HUES64 (cell line): ENCODE measurements around the gene CACNA2D3.

Experiments
- H3K27ac ChIP-seq: 2 replicates; pipeline ENCODE4 v1.7.0; 2013; ENCODE audit warnings: low read depth, low read length, inconsistent platforms
- H3K27me3 ChIP-seq: 2 replicates; pipeline ENCODE4 v1.6.1; 2013; ENCODE audit warnings: mild to moderate bottlenecking, low read length; ENCODE audit not compliant: insufficient read depth
- H3K36me3 ChIP-seq: 2 replicates; pipeline ENCODE4 v1.6.1; 2013; ENCODE audit warnings: mild to moderate bottlenecking, low read length; ENCODE audit not compliant: insufficient read depth
- H3K4me1 ChIP-seq: 2 replicates; pipeline ENCODE4 v1.6.1; 2013; ENCODE audit warnings: mild to moderate bottlenecking, low read length, moderate library complexity; ENCODE audit not compliant: insufficient read depth
- H3K4me3 ChIP-seq: 2 replicates; pipeline ENCODE4 v1.5.1; 2013; ENCODE audit warnings: mild to moderate bottlenecking, low read length, moderate library complexity
- H3K9ac ChIP-seq: 2 replicates; pipeline ENCODE4 v1.6.1; 2013; ENCODE audit warnings: mild to moderate bottlenecking, low read depth, low read length
- H3K9me3 ChIP-seq: 2 replicates; pipeline ENCODE4 v1.6.1; 2013; ENCODE audit warnings: low read depth, low read length; ENCODE audit not compliant: insufficient read depth
- WGBS: fragments of 150-250, 120-280 bp; methylation state at CpG from one replicate; pipeline ENCODE4 v1.1.7; 2013; ENCODE audit warnings: missing lambda C conversion rate; 5-methylcytosine and 5-hydroxymethylcytosine counted together

Gene CACNA2D3

DNA sequence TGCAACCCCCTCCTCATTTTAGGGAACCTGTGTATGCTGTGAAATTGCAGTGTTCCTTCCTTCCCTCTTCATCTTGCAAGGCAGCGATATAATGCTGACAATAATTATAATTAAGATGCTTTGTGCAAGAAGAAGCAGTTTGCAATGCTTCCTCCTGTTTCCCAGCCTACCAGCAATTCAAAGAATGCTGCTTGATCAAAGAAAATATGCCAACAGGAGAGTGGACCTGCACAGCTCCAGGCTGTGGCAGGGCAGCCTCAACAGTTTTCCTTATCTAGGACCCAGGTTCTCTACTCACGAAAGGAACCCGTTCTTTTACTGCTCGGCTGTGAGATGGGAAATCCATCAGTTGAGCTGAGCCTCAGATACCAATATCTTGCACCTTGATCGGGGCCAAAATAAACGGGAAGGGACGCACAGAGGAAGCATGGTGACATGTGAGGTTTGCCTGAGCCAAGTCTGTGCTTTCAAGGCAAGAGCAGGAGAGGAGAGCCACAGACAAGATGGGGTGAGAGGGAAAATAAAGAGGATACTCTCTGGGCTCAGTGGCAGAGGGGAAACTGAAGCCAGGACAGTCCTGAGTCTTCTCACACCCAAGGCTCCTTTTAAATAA lies 828.1 kb downstream of the CACNA2D3 start:
- 92% methylated on average over 6 of the region's 7 CpGs for WGBS
- Histone ChIP-seq H3K9me3 (no peaks in the 10 kb centered on the region), H3K36me3 (no peaks in the 10 kb centered on the region), H3K27ac (no peak overlapping the region), H3K9ac (no peak overlapping the region), H3K4me3 (no peak overlapping the region), H3K4me1 (peaks cover 20% of the 10 kb centered on the region), H3K27me3 (no peaks in the 10 kb centered on the region)

DNA sequence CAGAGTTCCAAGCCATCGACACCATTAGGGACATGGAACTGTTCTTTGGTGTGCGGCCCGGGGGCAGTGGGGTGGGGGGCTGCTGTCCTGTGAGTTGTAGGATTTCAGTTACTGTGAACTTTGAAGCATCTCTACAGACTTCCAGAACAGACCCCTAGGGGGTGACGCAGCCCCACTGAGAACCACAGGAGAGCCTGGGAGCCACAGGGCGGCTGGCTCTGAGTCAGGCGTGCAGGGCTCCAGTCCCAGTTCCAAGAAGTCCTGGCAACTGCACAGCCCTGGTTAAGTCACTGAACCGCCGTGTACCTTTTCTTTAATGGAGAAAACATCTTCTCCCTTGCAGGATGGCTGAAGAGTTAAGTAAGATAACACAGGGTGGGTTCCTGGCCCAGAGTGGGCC lies 829.1 kb downstream of the CACNA2D3 start:
- Histone ChIP-seq H3K27ac (no peak overlapping the region), H3K4me3 (no peak overlapping the region), H3K9me3 (no peaks in the 10 kb centered on the region), H3K27me3 (no peaks in the 10 kb centered on the region), H3K36me3 (no peaks in the 10 kb centered on the region), H3K4me1 (peaks cover 27% of the 10 kb centered on the region), H3K9ac (no peak overlapping the region)
- WGBS, result 82% methylated on average over 8 of the region's 8 CpGs

DNA sequence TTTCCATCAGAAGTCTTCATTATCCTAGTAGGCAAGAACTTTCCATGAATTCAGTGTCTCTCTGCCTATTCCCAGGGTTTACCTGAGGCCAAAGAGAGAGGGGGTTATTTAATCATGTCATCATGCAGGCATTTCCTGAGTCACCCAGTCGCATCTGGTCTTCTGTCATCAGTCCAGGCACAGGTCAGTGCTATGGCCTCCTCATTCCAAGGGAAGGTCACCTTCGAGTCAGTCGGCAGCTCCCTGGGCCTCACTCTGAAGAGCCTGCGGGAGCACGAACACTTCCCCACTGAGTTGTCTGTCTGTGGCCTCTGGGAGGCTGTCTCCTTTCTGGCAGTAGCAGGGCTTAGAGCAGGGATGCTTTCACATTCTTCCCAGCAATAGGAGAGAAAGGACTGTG lies 831.7 kb downstream of the CACNA2D3 start:
- no peak overlapping the region for H3K4me3 ChIP-seq
- H3K27ac ChIP-seq, result peak overlapping the region; percentile 85
- H3K36me3 ChIP-seq, result no peaks in the 10 kb centered on the region
- peaks cover 29% of the 10 kb centered on the region for H3K4me1 ChIP-seq
- no peaks in the 10 kb centered on the region for H3K9me3 ChIP-seq
- WGBS, result 61% methylated on average over 5 of the region's 5 CpGs
- no peaks in the 10 kb centered on the region for H3K27me3 ChIP-seq
- H3K9ac ChIP-seq, result peak overlapping the region; percentile 52

DNA sequence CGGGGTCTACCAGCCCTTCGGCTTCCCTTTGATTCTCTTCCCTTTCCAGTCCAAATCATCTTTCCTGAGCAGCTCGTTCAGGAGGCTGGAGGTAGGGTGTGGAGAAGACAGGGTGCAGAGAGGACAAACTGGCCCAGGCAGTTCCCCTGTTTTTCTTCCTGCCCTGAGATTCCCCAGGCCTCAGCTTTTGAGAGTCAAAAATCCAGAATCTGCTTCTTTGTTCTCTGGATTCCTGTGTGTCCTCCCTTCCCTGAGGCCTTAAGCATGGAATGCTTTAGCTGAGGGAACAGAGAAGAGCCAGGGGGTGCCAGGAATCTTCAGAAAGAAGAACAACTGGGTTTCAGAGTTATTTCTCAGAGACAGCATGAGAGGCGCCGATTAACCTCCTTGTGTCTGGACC lies 832.2 kb downstream of the CACNA2D3 start:
- Histone ChIP-seq H3K4me3 (no peak overlapping the region), H3K4me1 (peaks cover 29% of the 10 kb centered on the region), H3K27ac (peak overlapping the region; percentile 85), H3K36me3 (no peaks in the 10 kb centered on the region), H3K27me3 (no peaks in the 10 kb centered on the region), H3K9ac (peak overlapping the region; percentile 52), H3K9me3 (no peaks in the 10 kb centered on the region)
- 83% methylated on average over 4 of the region's 5 CpGs for WGBS

DNA sequence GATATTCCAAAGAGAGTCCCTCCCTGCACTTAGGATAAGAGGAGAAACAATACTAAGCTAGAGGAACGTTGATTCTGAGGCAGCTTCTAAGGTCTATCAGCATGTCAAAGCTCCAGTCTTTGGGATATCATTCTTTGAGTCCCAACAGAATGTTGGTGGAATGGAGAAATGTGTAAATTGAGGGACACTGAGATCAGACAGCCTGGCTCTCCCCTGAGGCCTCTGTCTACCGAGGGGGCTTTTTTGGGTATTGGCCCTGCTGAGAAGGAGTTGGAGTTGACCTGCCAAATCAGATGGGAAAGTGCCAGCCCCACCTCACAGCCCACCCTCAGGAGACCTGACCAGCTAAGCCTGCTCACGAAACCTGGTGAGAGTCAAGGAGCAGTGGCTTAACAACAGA lies 833.1 kb downstream of the CACNA2D3 start:
- Histone ChIP-seq H3K4me1 (peaks cover 37% of the 10 kb centered on the region), H3K9me3 (no peaks in the 10 kb centered on the region), H3K36me3 (no peaks in the 10 kb centered on the region), H3K4me3 (no peak overlapping the region), H3K27ac (peak overlapping the region; percentile 85; the same call in 1 of the 2 replicates), H3K27me3 (no peaks in the 10 kb centered on the region), H3K9ac (no peak overlapping the region)
- WGBS, result 33% methylated on average over 3 of the region's 3 CpGs

DNA sequence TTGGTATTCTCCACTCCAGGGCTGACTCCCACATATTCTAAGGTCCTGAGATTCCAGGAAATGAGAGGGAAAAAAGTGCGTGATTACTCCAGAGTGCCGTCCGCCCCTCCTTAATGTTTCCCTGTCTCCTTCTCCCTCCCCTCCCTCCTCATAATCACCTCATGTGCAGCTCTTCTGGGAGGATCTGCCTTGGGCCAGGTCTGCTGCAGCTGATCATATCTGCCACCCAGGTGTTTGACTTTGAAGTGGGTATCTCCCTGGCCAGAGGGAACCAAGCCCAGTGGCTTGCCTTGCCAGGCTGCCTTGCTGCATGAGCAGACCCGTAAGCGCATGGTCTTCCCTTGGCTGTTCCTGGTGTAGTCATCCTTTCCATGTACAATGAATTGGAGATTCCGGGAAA lies 833.6 kb downstream of the CACNA2D3 start:
- no peaks in the 10 kb centered on the region for H3K27me3 ChIP-seq
- no peaks in the 10 kb centered on the region for H3K36me3 ChIP-seq
- 86% methylated on average over 6 of the region's 6 CpGs for WGBS
- no peaks in the 10 kb centered on the region for H3K9me3 ChIP-seq
- peak overlapping the region; percentile 85; the same call in 1 of the 2 replicates for H3K27ac ChIP-seq
- H3K4me3 ChIP-seq, result no peak overlapping the region
- H3K4me1 ChIP-seq, result peaks cover 38% of the 10 kb centered on the region
- H3K9ac ChIP-seq, result no peak overlapping the region

DNA sequence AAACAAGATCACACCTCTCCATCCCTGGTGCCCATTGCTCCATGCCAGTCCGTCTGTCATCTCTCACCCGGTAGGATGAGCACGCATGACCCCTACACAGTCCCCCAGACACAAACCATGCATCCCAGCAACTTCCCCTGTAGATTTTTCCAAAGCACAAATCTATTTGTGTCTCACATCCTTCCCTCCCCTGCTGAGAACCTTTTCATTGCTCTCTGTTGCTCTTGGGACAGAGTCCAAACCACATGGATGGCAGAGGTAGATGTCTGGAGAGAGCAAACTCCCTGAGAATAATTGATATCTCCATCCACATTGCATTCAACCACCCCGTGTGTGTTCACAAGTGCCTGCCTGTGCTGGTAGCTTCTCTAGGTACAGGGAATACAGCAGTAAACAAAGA lies 835.4 kb downstream of the CACNA2D3 start:
- no peaks in the 10 kb centered on the region for H3K36me3 ChIP-seq
- H3K27ac ChIP-seq, result no peak overlapping the region
- 94% methylated on average over 4 of the region's 4 CpGs for WGBS
- H3K27me3 ChIP-seq, result no peaks in the 10 kb centered on the region
- H3K9ac ChIP-seq, result no peak overlapping the region
- peaks cover 38% of the 10 kb centered on the region for H3K4me1 ChIP-seq
- no peak overlapping the region for H3K4me3 ChIP-seq
- no peaks in the 10 kb centered on the region for H3K9me3 ChIP-seq

DNA sequence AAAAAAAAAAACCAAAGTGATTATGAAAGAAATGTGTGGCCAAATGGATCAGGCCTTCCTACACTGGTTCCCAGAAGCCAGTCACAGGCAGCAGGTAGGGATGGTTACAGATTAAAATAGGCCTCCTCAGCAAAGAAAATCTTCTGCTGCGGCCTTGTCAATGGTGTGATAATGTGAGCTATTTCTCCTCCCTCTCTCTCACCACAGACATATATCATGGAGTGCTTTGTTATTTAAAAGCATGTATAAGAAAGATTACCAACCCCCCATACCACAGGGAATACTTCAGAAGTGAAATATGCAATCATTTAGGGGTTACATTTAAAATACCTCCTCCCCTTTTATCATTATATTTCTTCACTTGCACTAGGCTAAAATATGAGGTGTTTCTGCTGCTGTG lies 837.7 kb downstream of the CACNA2D3 start:
- WGBS, result no CpG with 5 or more reads among the region's 1 CpG

DNA sequence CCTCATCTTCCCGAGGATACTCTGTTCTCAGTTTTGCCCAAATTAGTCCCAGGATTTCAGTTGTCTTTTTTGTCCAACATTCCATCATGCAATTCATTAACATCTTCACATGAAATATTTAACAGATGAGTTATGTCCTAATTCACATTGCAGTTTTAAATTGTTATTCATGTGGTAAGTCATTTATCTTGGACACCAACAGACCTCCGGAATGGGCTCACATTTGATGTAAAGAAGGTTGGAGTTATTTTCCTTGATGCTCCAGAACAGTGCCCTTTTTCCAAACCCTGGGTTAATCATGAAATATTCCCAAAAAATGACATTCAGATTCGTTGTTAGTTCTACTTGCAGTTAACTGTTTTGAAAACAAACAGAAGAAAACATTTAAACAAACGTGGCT lies 838.3 kb downstream of the CACNA2D3 start:
- Histone ChIP-seq H3K4me3 (no peak overlapping the region), H3K9me3 (no peaks in the 10 kb centered on the region), H3K27ac (no peak overlapping the region), H3K9ac (no peak overlapping the region), H3K4me1 (peaks cover 16% of the 10 kb centered on the region), H3K36me3 (no peaks in the 10 kb centered on the region), H3K27me3 (no peaks in the 10 kb centered on the region)
- WGBS, result 83% methylated on average over 4 of the region's 4 CpGs

More for the DNA sequence above, 837.7 kb downstream of the CACNA2D3 start:
- H3K4me3 ChIP-seq, result no peak overlapping the region
- no peak overlapping the region for H3K27ac ChIP-seq
- H3K9ac ChIP-seq, result no peak overlapping the region
- no peaks in the 10 kb centered on the region for H3K36me3 ChIP-seq
- H3K27me3 ChIP-seq, result no peaks in the 10 kb centered on the region
- H3K9me3 ChIP-seq, result no peaks in the 10 kb centered on the region
- peaks cover 22% of the 10 kb centered on the region for H3K4me1 ChIP-seq

DNA sequence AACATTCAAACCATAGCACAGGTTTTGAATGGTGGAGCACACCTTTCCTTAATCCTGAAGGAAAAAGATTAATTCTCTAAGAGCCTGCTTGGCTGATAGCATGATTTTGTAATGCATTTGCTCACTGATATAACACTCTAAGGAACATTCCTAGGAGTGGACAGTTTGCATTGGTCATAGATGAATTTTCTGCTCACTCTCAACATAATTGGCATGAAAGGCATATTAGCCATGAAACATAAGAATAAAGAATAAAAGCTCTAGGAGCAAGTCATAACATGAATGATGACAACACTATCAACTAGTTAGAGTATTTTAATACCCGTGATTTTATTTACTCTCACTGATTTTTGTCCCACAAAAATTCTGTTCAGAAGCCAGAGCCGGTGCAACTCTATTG lies 839.8 kb downstream of the CACNA2D3 start:
- no peaks in the 10 kb centered on the region for H3K9me3 ChIP-seq
- no peak overlapping the region for H3K4me3 ChIP-seq
- H3K27ac ChIP-seq, result no peak overlapping the region
- 90% methylated on average over 2 of the region's 2 CpGs for WGBS
- no peaks in the 10 kb centered on the region for H3K36me3 ChIP-seq
- H3K27me3 ChIP-seq, result no peaks in the 10 kb centered on the region
- peaks cover 9% of the 10 kb centered on the region for H3K4me1 ChIP-seq
- no peak overlapping the region for H3K9ac ChIP-seq

DNA sequence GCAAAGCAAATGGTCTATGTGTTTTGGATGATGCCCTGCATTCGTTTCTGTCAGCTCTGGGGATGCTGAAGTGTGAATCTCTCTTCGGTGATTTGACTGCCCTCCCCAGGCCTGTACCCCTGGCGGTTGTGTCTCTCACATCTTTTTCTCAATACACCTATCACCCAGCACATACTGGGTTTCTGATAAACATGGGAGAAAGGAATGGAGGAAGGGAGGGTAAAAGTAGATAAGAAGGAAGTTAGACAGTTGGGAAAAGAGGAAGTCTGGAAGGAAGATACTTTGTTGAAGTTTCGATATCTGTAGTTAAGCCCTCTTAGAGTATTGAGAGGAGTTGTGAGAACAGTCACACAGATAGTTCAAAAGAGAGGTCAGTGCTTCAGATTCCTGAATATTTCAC lies 841.3 kb downstream of the CACNA2D3 start:
- Histone ChIP-seq H3K4me3 (no peak overlapping the region), H3K27ac (no peak overlapping the region), H3K9ac (no peak overlapping the region), H3K4me1 (peaks cover 17% of the 10 kb centered on the region), H3K36me3 (no peaks in the 10 kb centered on the region), H3K27me3 (no peaks in the 10 kb centered on the region), H3K9me3 (no peaks in the 10 kb centered on the region)
- 73% methylated on average over 3 of the region's 4 CpGs for WGBS

DNA sequence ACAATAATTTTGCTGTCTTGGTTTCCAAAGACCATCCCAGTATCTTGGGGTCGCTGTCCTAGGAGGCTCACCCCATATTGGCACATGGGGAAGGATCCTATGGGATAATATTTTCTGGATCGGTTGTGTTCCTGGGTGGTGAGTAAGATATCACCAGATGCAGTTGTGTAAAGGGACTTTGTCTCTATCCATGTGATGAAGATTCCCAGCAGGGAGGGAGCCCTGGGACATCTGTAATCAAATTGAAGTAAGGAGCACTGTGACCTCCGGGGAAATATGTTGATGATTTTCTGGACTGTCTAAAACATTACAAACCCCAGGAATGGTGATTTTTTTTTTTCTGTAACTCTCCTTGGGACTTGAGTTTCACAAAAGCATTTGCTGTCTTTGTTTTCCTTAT lies 841.7 kb downstream of the CACNA2D3 start:
- 84% methylated on average over 3 of the region's 3 CpGs for WGBS
- Histone ChIP-seq H3K9ac (no peak overlapping the region), H3K9me3 (no peaks in the 10 kb centered on the region)

More for the DNA sequence above, 841.7 kb downstream of the CACNA2D3 start:
- no peaks in the 10 kb centered on the region for H3K27me3 ChIP-seq
- H3K4me3 ChIP-seq, result no peak overlapping the region
- H3K4me1 ChIP-seq, result peaks cover 21% of the 10 kb centered on the region
- H3K36me3 ChIP-seq, result no peaks in the 10 kb centered on the region
- no peak overlapping the region for H3K27ac ChIP-seq
